GM19351 (cell line): ENCODE measurements around the gene APOA4.
"Not testable (repeated sequence)": the region's sequence is repeated elsewhere in the genome, so short reads cannot be mapped to it uniquely, and the experiment has no call there.

Source experiments
- ATAC-seq: cut with Tn5 transposase; IDR thresholded peaks from one replicate; pipeline ENCODE4 v1.9.1; 2021; ENCODE audit warnings: mild to moderate bottlenecking, moderate library complexity; ENCODE audit not compliant: unreplicated experiment

The APOA4 gene

DNA sequence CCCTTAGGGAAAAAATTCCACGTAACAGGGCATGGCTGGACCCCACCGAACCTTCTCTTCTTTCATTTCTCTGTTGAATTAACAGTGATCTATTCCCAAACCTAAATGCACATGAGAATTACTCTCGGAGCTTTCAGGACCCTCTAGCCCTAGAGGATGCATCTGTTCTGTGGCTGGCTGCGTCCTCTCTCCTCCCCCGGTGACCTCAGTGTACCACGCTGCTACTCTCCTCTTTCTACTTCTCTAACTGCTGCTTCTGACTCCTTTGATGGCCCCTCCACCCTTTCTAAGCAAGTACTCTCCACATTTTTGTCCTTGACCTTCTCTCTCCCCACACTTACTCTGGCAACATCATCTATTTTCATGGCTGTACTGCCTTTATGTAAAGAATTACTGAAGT, 26.4 kb upstream of the APOA4 start:
- ATAC-seq = no peak

DNA sequence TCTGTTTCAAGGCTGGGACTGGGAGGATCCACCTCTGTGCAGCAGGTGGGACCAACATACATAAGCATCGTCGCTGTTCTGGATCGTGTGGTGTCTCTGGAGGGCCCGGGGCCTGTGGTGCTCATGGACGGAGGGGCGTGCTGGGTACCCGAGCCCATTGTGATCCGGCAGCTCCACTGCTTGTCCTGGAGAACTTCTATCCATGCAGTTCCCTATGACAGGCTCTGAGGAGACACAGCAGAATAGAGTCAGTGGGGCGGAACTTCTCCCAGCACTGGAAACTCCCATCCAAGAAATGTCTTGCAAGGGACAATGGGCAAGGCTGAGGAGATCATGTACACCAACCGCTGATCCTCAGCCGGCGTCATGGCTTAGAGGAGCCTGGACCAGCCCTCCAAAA, 26.0 kb upstream of the APOA4 start:
- ATAC-seq = no peak

DNA sequence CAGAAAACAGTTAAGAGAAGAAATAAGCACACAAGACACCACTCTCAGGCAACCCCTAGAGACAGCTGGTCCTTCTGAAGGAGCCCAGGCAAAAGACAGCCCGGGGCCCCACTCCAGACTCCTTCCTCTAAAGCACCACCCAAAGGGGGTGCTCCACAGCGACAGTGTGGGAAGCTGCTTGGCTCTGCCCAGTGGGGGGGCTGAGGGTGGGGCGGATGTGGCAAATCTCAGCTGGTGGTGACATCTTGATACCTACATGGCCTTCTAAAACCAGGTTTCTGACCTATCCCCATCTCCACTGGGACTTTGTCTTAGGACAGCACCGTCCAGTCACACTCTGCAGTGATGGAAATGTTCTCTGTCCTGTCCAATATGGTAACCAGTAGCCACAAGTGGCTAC, 24.5 kb upstream of the APOA4 start:
- no peak for ATAC-seq

DNA sequence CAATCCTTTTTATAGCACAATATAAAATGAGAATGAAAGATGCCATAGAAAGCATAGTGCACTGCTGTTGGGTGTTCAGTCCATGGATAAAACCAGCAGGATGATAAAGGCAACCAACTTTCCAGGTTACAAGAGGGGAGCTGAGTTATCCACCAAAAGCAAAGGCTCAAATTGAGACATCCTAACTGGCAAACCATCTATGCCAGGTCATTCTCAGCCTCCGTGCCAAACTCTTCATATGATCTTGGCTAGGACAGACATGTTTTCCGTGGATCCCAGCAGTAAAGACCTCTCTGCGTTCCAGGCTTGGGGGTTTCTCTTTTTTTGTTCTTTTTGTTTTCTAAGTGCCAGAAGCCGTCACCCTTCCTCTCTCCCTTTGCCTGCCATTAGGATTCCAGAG, 21.6 kb upstream of the APOA4 start:
- ATAC-seq = no peak

DNA sequence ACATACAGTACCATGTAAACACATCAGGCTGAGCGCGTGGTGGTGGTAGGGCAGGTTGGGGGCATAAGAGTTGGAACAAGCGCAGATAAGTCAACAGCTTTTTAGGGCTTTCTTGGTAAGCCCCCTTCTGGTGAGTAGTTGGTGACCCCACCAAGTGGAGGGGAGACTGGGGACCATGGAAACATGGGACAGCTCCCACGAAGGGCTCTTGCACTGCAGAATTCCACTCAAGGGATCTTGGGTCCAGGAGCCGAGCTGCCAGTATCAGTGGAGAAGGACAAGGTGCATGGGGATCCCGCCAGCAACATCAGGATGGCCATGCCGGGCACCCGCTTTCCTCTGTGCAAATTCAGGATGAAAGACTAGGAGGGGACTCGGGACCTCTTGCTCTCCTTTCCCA, 20.6 kb upstream of the APOA4 start:
- no peak for ATAC-seq

DNA sequence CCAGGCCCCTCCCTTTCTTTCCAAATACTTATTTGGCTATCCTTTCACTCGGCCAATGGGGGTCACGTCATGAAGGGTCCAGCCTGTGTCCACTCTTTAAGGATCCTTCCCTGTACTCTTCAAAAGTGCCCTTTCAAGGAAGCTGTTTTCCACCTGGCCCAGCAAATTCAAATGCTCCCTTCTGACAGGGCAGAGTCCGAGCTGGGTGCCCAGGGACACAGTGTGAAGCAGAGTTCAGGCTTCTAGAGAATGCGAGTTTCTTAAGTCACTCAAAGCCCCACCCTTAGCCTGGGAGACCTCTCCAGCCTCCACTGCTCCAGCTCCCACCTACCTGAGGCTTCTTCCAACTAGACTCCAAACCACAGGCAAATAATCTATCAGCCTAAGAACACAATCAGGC, 19.8 kb upstream of the APOA4 start:
- no peak for ATAC-seq

DNA sequence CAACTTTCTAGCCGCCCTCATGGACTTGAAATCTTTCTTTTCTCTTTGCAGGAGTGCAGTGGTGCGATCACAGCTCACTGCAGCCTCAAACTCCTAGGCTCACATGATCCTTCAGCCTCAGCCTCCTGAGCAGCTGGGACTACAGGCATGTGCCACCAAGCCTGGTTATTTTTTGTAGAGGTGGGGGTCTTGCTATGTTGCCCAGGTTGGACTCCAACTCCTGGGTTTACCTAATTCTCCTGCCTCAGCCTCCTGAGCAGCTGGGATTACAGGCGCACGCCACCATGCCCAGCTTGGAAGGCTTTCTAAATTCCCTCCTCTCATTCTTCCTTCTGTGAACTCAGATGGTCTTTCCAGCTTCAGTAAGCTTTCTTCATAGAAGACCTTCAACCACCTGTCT, 19.0 kb upstream of the APOA4 start:
- no peak for ATAC-seq

DNA sequence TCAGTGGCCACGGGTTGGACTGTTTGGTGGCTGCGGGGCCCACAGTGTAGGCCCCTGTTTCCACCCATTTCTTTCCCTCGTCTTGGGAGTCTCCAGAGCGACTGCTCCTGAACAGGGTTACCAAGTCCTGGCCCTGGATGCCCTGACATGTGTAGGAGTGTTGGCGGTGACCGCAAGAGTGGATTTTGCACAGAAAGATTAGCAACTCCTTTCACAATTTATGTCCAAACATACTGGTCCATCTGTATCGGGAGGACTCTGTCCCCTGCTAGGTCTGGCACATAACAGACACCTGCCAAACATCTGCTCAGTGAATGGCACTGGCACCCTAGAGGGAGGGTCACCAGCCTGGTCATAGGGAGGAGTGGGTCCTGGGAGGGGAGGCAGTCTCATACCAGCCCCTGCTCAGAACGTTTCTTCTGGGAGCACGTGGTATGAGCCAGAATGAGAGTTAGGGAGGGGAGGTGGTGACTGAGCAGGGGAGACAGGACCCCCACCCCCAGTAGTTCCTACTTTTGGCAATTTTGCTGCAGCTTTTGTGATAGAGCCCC, 17.7 kb upstream of the APOA4 start:
- no peak for ATAC-seq

DNA sequence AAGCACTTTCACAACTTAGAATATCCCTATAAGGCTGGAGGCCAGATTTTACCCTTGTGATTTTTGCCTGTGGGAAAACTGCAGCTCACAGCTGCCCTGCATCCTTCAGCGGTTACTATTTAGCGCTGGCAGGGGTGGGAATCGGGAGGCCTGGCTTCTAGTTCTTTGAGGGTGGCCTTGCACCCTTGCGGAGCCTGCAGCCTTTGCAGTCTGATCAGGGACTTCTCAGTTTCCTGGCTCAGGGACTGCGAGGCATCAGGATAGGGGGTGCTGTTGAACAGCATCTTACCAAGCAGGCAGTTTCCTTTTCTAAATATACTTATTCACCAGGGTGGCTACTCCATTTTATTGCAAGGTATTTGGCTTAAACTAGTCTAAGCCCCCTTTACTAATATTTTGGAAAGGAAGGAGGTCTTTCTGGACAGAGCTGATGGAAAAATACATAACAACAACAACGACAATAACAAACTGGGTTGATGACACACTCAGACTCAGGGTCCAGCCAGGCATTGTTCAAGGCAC, 17.2 kb upstream of the APOA4 start:
- no peak for ATAC-seq

DNA sequence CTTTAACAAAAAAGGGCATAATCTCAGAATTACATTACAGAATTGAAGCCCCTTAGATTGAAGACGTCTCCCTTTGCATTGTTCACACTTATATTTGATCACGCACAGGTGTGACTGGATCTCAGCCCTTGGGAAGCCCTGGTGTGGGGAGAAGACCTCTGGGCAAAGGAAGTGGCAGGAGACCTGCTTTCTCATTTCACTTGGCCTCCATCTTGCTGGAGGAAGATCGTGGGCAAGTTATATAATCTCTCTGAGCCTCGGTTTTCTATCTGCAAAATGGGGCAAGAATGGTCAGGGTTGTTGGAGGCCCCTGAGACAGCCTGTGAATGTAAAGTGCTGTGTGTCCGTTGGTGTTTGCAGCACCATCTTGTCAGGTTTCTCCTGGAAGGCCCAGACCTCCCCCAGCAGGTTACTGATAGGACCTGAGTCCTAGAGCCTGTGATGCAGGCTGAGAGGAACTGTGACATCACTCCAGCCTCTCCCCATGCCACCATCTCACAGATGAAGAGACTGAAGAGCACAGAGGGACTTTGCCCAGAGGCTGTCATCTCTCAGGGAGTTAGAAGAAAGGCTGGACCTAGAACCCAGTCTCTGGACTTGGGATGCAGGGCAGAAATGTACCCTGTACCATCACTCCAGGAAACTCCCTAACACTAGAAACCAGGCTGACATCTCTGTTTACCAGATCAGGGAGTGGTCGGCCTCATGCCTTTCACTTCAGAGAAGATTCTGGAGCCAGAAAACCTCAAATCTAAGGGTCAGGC, 15.4 kb upstream of the APOA4 start:
- no peak for ATAC-seq

DNA sequence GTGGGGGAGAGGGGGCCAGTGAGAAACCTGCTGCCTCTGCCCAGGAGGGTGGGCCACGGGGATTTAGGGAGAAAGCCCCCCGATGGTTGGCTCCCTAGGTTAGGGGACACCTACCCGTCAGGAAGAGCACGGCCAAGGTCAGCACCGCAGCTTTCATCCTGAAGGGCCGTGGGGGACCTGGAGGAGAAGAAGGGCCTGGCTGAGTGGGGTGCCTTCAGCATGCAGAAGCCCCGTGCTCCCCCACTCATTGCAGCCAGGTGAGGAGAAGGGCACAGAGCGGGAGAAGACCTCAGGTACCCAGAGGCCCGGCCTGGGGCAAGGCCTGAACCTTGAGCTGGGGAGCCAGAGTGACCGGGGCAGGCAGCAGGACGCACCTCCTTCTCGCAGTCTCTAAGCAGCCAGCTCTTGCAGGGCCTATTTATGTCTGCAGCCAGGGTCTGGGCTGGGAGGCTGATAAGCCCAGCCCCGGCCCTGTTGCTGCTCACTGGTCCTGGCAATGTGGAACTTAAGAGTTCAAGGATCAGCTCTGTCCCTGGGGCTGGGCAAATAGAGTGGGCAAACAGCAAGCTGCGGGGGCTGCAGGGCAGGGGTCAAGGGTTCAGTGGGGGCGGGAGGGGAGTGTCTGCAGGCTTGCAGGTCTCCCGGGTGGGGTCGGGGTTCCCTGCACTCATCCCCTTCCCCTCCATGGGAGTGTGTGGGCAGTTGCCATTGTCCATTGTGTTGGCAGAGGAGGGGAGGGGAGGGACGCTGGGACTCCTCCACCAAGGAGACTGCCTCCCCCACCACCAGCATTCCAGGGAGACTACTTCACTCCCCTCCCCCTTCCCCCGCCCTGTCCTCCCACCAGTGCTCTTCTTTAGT, 14.4 kb upstream of the APOA4 start, which contains the start of gene APOA1:
TSS of gene APOA1 (minus strand) at position 392 of the 861 bp plus-strand sequence. CDS start at position 157, 235 bp downstream.
- ATAC-seq = no peak

DNA sequence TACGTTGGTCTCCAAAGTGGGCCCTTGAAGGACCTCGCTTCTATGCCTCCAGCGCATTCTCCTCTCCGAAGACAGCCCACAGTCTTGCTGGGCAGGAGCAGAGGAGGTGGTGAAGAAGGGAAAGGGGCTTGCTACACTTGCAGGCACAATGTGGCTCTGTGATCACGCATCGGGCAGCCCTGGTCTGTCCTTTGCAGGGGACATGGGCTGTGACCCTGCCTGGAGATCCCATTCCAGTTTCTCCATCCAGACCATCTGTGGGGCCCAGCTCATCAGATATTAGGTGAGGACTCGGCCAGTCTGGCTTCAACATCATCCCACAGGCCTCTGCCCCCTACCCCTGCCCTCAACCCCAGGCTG, 13.5 kb upstream of the APOA4 start:
- no peak for ATAC-seq

DNA sequence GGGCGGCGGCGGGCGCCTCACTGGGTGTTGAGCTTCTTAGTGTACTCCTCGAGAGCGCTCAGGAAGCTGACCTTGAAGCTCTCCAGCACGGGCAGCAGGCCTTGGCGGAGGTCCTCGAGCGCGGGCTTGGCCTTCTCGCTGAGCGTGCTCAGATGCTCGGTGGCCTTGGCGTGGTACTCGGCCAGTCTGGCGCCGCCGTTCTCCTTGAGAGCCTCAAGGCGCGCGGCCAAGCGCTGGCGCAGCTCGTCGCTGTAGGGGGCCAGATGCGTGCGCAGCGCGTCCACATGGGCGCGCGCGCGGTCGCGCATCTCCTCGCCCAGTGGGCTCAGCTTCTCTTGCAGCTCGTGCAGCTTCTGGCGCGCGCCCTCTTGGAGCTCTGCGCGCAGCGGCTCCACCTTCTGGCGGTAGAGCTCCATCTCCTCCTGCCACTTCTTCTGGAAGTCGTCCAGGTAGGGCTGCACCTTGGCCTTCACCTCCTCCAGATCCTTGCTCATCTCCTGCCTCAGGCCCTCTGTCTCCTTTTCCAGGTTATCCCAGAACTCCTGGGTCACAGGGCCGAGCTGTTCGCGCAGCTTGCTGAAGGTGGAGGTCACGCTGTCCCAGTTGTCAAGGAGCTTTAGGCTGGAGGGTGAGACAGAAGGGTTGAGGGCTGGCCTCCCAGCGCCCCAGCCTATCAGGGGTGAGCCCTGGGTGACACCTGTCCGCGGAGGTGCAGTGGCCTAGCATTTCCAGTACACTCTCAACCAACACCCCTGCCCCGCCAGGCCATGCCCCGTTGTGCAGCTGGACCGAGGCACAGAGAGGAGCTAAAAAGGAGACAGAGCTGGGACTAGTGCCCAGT, 12.9 kb upstream of the APOA4 start:
- peak; percentile 95 for ATAC-seq

DNA sequence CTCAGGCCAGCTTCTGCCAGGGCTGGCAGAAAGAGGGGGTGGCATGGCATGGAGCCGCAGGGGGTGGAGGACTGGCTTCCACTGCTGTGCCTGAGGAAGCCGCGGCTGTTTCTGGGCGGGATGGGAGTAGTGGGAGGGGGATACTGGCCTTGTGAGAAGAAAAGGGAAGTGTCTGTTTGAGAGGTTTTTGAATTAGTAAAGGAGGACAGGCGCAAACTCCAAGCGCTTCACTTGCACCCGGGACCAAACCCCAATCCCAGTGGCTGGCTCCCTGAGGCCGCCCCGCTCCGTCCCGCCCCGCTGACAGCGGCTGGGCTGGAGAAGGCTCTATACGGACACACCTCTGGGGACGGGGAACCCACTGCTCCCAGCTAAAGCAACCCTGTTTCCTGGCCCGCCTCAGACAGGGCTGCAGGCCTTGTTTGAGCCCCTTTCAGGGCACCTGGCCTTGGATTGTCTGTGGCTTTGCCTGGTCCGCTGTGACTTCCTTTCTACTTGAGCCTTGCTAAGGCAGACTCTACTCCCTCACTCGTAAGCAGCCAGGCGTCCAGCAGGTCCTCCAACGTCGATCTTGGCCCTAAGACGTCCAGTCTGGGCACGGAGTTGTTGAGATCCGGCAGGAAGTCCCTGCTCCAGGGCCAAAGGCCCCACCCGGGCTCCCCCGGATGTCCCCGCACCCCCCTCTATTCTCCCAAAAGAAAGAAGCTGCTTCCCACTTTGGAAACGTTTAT, 12.1 kb upstream of the APOA4 start:
- peak; percentile 1 for ATAC-seq

DNA sequence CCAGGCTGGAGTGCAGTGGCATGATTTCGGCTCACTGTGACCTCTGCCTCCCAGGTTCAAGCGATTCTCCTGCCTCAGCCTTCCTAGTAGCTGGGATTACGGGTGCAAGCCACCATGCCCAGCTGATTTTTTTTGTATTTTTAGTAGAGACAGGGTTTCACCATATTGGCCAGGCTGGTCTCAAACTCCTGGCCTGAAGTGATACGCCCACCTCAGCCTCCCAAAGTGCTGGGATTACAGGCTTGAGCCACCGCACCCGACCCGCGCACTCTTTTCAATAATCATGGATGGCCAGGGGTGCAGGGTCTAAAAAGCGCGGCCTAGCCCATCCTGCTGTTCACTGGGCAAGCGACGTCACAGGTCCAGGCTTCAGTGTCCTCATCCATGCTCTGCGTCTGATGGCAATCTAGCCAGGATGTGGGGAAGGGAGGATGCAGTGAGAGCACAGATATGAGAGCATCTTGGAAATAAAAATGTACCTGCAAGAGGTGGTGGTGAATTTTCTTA, 11.5 kb upstream of the APOA4 start:
- ATAC-seq = not testable (repeated sequence)

DNA sequence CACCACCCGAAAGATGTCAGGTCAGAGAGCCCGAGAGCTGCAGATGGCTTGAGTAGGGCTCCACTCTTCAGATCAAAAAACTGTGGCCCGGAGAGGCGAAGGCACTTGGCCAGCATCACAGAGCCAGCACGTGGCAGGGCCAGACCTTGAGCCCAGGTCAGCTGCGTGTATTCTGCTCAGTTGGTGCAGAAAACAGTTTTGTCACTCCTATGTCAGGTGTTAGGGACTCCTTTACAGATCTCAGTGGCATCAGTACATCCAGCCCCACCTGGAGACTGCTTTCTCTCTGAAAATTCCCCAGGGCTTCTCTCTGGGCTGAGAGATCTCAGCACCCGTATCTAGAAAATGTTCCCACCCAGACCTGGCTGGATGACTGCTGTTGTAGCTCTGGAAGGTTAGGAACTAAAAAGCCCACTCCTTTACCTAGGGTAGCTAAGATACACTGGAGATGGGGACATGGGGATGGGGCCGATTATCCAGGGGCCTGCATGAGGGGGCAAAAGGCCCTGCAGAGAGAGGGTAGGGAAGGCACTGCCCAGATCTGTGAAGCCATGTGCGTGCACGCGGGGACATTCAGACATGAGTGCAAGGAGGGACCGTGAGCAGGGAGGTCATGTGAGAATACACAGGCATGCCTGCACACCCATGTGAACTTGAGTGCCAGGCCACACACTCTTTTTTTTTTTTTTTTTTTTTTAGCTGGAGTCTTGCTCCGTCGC, 10.9 kb upstream of the APOA4 start:
- no peak for ATAC-seq

DNA sequence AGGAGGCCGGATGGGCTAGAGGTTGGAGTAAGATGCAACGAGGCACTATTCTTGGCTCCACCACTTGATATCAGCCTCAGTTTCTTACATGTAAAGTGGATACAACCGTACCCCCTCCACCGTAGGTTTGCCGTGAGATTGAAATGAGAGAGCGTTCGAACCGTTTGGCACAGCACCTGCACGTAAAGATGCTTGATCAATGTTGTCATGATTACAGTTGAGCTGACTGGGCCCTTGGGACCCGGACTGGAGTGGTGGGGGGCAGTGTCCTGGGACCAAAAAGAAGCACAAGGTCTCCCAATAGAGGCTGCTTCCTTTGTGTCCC, 10.3 kb upstream of the APOA4 start:
- no peak for ATAC-seq

DNA sequence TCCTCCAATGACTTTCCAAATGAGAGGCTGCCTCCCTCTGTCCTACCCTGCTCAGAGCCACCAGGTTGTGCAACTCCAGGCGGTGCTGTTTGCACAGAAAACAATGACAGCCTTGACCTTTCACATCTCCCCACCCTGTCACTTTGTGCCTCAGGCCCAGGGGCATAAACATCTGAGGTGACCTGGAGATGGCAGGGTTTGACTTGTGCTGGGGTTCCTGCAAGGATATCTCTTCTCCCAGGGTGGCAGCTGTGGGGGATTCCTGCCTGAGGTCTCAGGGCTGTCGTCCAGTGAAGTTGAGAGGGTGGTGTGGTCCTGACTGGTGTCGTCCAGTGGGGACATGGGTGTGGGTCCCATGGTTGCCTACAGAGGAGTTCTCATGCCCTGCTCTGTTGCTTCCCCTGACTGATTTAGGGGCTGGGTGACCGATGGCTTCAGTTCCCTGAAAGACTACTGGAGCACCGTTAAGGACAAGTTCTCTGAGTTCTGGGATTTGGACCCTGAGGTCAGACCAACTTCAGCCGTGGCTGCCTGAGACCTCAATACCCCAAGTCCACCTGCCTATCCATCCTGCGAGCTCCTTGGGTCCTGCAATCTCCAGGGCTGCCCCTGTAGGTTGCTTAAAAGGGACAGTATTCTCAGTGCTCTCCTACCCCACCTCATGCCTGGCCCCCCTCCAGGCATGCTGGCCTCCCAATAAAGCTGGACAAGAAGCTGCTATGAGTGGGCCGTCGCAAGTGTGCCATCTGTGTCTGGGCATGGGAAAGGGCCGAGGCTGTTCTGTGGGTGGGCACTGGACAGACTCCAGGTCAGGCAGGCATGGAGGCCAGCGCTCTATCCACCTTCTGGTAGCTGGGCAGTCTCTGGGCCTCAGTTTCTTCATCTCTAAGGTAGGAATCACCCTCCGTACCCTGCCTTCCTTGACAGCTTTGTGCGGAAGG, 9.5 kb upstream of the APOA4 start:
- no peak for ATAC-seq
